Measurements from ENCODE around the gene ADGRE1.

GRCh38 chr19:6945733-6946132 lies 58.4 kb downstream of the ADGRE1 start:
- no peak for TF ChIP-seq ZBTB26 (CRISPR knock-in tag; IDR thresholded peaks at IDR 0.05; ENCODE audit: borderline replicate concordance)
- no peak for TF ChIP-seq SP1 (IDR thresholded peaks at IDR 0.05)
- no peak for TF ChIP-seq SP1 (CRISPR knock-in tag; IDR thresholded peaks at IDR 0.05)
- TF ChIP-seq ZNF432 (CRISPR knock-in tag; IDR thresholded peaks at IDR 0.05; ENCODE audit: borderline replicate concordance): no peak

Data from HepG2 (cell line).